Measurements from ENCODE around the gene GHR. TPM values are rescaled to one million over a fixed set of nuclear protein-coding genes. Genes with fewer than 3 reads are reported as not detected.

GHR gene
- total and polyA plus RNA-seq, 10 of the 15 experiments (the other 5 are each of a cell fraction or from before 2014, with no cell fraction given), result 0.23 to 10.2 (median 0.48) TPM

DNA sequence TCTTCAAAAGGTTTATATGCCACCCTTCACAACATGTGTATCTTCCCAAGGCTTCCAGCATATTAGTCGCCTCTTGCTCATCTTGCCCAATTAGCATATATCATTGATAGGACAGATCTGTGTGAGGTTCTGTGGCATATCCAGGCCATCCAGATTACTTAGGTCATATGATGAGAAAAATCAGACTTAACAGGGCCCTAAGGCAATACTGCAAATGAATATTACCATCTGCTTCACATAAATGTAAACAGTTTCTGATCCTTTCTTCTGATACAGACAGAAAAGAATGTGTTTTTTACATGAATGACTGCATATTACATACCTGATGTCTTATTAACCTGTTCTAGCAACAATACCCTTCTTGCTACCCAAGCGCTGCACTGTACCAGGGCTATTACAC, 41.3 kb upstream of the GHR start (continued):
- TF ChIP-seq, protein P1, sequence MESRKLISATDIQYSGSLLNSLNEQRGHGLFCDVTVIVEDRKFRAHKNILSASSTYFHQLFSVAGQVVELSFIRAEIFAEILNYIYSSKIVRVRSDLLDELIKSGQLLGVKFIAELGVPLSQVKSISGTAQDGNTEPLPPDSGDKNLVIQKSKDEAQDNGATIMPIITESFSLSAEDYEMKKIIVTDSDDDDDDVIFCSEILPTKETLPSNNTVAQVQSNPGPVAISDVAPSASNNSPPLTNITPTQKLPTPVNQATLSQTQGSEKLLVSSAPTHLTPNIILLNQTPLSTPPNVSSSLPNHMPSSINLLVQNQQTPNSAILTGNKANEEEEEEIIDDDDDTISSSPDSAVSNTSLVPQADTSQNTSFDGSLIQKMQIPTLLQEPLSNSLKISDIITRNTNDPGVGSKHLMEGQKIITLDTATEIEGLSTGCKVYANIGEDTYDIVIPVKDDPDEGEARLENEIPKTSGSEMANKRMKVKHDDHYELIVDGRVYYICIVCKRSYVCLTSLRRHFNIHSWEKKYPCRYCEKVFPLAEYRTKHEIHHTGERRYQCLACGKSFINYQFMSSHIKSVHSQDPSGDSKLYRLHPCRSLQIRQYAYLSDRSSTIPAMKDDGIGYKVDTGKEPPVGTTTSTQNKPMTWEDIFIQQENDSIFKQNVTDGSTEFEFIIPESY (IDR thresholded peaks at IDR 0.05), result no peak
- no peak for TF ChIP-seq E4F1 (IDR thresholded peaks at IDR 0.05; ENCODE audit: borderline replicate concordance, partially characterized antibody)

- DNase-seq (ENCODE audit: low read depth, low spot score) (no peak), ATAC-seq (no peak), FAIRE-seq (no peak)
- BruUV-seq (replicated peaks), result no TSS peak
- intact Hi-C loops (cut with micrococcal nuclease; ENCODE audit: unreplicated experiment), result no loop called here
- in situ Hi-C loops (cut with MboI), result no loop called here
- ChIA-PET RAD21 (ENCODE audit: unreplicated experiment) (no interaction called here), CTCF (no interaction called here), POLR2A (no interaction called here), SMC1A (ENCODE audit: uncharacterized antibody, unreplicated experiment) (interaction anchor here (2.7 kb wide), 1 partner anchor 13 kb away, joined by 7 read pairs; no protein-coding TSS in a partner anchor)
- no peak overlapping the region for H2AFZ ChIP-seq (ENCODE audit: control insufficient read depth, low read depth, low read length)
- TF ChIP-seq E4F1 (IDR thresholded peaks at IDR 0.05; ENCODE audit: borderline replicate concordance, partially characterized antibody) (no peak), ZNF24 (IDR thresholded peaks at IDR 0.05) (no peak), E2F4 (IDR thresholded peaks at IDR 0.05; ENCODE audit: low read depth, low read length) (no peak), STAT3 (IDR thresholded peaks at IDR 0.05; ENCODE audit: low read depth, low read length) (no peak), SREBF1 (IDR thresholded peaks at IDR 0.05; ENCODE audit: low read length) (no peak), HCFC1 (IDR thresholded peaks at IDR 0.05; ENCODE audit: low read length) (no peak), RAD51 (IDR thresholded peaks at IDR 0.05) (no peak), KLF5 (IDR thresholded peaks at IDR 0.05; ENCODE audit: partially characterized antibody) (no peak), SUZ12 (IDR thresholded peaks at IDR 0.05; ENCODE audit: unreplicated experiment) (no peak), E2F8 (IDR thresholded peaks at IDR 0.05; ENCODE audit: low read depth, partially characterized antibody) (no peak), SMARCA5 (IDR thresholded peaks at IDR 0.05) (no peak)
- H4K20me1 ChIP-seq (ENCODE audit: control insufficient read depth, insufficient read depth), result no peaks in the 10 kb centered on the region
- no peaks in the 10 kb centered on the region for H3K4me1 ChIP-seq (ENCODE audit: control insufficient read depth, insufficient read depth, low read length)
- H3K4me3 ChIP-seq, result no peak overlapping the region
- no peaks in the 10 kb centered on the region for H3K36me3 ChIP-seq (ENCODE audit: control insufficient read depth in 2 of 2, insufficient read depth in 2 of 2, low read length in 1 of 2)
- 0% methylated on average over 2 of the region's 2 CpGs for WGBS (ENCODE audit: insufficient coverage, insufficient replicate concordance, low lambda C conversion rate, missing lambda C conversion rate)
- no peak overlapping the region for H3K9ac ChIP-seq (ENCODE audit: control insufficient read depth, insufficient read depth, low read length)
- no peaks in the 10 kb centered on the region for H3K27me3 ChIP-seq (replicated peaks in 1 of 2; ENCODE audit: control insufficient read depth in 2 of 2, insufficient read depth in 2 of 2, low read length in 1 of 2)
- H3K27ac ChIP-seq (ENCODE audit: control insufficient read depth, insufficient read depth), result no peak overlapping the region
- H3K9me3 ChIP-seq (replicated peaks; ENCODE audit: control insufficient read depth, insufficient read depth, low read length), result no peaks in the 10 kb centered on the region
- H3K4me2 ChIP-seq (ENCODE audit: control insufficient read depth, insufficient read depth), result no peak overlapping the region
- no peaks in the 10 kb centered on the region for H3K79me2 ChIP-seq (ENCODE audit: control insufficient read depth, insufficient read depth, low read length)
Measured at GRCh38 chr5:42387563-42387962, 35.7 kb upstream of the GHR start.

All from GM12878 (cell line).